Uterus (tissue), 2 donors: Measurements from ENCODE around the gene SLC2A11.

Source experiments
- POLR2A ChIP-seq, 2 donors: fragments of 450-650 bp; IDR thresholded peaks; one replicate each; pipeline ENCODE4 v1.6.1; 2016; ENCODE audit warnings: antibody characterized with exemption in 2 of 2, mild to moderate bottlenecking in 1 of 2, moderate library complexity in 1 of 2
- TF ChIP-seq, protein P1 (sequence below), 4 experiments: fragments of 200-600 bp in 2 of 4; fragments of 450-650 bp in 2 of 4; sonication (generic) in 2 of 4; IDR thresholded peaks; one replicate each; pipeline ENCODE4 v1.5.1; 2016 to 2019; ENCODE audit warnings: antibody characterized with exemption in 4 of 4, mild to moderate bottlenecking in 2 of 4, moderate library complexity in 1 of 4

DNA sequence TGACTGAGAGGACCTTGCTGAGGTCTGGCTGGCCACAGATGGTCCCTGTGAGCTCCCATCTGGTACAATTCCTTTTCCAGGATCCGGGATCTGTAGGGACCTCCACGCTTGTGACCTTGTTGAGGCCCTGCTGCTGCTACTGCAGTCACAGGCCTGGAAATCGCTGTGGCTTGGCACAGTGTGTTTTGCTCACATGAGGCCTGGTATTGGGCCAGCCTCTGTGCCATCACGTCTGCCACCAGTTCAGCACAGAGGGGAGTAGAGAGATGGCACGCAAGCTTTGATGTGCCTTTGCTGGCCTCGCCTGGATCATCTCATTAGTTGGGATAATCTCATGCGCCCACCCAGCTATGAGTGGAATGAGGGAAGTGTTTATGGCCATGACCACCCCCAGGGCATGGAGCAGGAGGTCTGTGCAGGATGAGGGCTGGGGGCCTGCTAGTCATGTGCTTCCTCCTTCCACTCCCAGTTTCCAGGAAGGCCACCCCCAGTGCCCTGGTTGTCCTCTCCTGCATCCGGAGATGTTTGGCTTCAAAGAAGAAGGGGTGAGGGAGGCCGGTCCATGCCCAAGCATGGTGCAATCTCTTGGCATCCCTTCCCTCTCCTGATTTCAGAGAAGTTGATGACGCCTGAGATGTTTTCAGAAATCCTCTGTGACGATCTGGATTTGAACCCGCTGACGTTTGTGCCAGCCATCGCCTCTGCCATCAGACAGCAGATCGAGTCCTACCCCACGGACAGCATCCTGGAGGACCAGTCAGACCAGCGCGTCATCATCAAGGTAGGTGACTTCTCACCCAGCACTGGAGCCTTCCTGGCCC lies 41.3 kb upstream of the SLC2A11 start:
- TF ChIP-seq, protein P1, sequence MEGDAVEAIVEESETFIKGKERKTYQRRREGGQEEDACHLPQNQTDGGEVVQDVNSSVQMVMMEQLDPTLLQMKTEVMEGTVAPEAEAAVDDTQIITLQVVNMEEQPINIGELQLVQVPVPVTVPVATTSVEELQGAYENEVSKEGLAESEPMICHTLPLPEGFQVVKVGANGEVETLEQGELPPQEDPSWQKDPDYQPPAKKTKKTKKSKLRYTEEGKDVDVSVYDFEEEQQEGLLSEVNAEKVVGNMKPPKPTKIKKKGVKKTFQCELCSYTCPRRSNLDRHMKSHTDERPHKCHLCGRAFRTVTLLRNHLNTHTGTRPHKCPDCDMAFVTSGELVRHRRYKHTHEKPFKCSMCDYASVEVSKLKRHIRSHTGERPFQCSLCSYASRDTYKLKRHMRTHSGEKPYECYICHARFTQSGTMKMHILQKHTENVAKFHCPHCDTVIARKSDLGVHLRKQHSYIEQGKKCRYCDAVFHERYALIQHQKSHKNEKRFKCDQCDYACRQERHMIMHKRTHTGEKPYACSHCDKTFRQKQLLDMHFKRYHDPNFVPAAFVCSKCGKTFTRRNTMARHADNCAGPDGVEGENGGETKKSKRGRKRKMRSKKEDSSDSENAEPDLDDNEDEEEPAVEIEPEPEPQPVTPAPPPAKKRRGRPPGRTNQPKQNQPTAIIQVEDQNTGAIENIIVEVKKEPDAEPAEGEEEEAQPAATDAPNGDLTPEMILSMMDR (IDR thresholded peaks at IDR 0.05): no peak
- TF ChIP-seq POLR2A (IDR thresholded peaks at IDR 0.05): no peak
